PC-3 (cell line): ENCODE results near the gene RRAS. TPM values are rescaled to one million over a fixed set of nuclear protein-coding genes. Genes with fewer than 3 reads are reported as not detected.

Source experiments
- ATAC-seq: fragments of 200-7000 bp; cut with Tn5 transposase; 2 replicates; pipeline ENCODE4 v1.9.1; 2020; ENCODE audit warnings: mild to moderate bottlenecking, moderate library complexity
- BruUV-seq: library from RNA; stranded (reverse); fragments of 400-500 nt; replicated peaks from 2 replicates; lab custom pipeline; 2021; lab: Mats Ljungman, UMichigan
- CTCF ChIA-PET: fragments of 300-600 bp; sonication (Branson Sonifier 250); formaldehyde crosslinking; loops from one replicate; lab custom pipeline; 2022; ENCODE audit warnings: antibody characterized with exemption; lab: Charles Lee
- POLR2A ChIA-PET: fragments of 300-600 bp; sonication (Branson Sonifier 250); formaldehyde crosslinking; loops from one replicate; lab custom pipeline; 2022; ENCODE audit warnings: antibody characterized with exemption; ENCODE audit not compliant: unreplicated experiment; lab: Charles Lee
- DNase-seq: peaks from one replicate; pipeline ENCODE4 v3.0.0-alpha.2; 2015
- H2AFZ ChIP-seq: fragments of 300-600 bp; sonication (generic); 2 replicates; pipeline ENCODE4 v1.6.0; 2016; ENCODE audit warnings: antibody characterized with exemption, low read length
- H3F3A ChIP-seq: fragments of 300-600 bp; sonication (generic); one replicate; pipeline ENCODE4 v1.6.0; 2017; ENCODE audit warnings: antibody characterized with exemption, low read length, control low read depth, mild to moderate bottlenecking; ENCODE audit not compliant: unreplicated experiment
- H3K27ac ChIP-seq: fragments of 300-600 bp; sonication (generic); 2 replicates; pipeline ENCODE4 v1.5.1; 2016; ENCODE audit warnings: mild to moderate bottlenecking, low read length
- H3K27me3 ChIP-seq: fragments of 300-600 bp; sonication (generic); 2 replicates; pipeline ENCODE4 v1.6.1; 2016; ENCODE audit warnings: low read length, mixed read lengths
- H3K36me3 ChIP-seq: fragments of 300-600 bp; sonication (generic); 2 replicates; pipeline ENCODE4 v1.6.1; 2016; ENCODE audit warnings: low read depth, mixed run types, low read length, mixed read lengths
- H3K4me1 ChIP-seq: fragments of 300-600 bp; sonication (generic); 2 replicates; pipeline ENCODE4 v1.5.1; 2016; ENCODE audit warnings: low read length; ENCODE audit not compliant: insufficient read depth
- H3K4me2 ChIP-seq: fragments of 300-600 bp; sonication (generic); 2 replicates; pipeline ENCODE4 v1.6.0; 2016; ENCODE audit warnings: low read length
- H3K4me3 ChIP-seq: fragments of 300-600 bp; sonication (generic); 2 replicates; pipeline ENCODE4 v1.5.1; 2016; ENCODE audit warnings: mild to moderate bottlenecking, low read length, mixed read lengths
- H3K79me2 ChIP-seq: fragments of 300-600 bp; sonication (generic); 2 replicates; pipeline ENCODE4 v1.6.1; 2017; ENCODE audit warnings: low read length, mixed read lengths
- H3K9ac ChIP-seq: fragments of 300-600 bp; sonication (generic); 2 replicates; pipeline ENCODE4 v1.6.0; 2016; ENCODE audit warnings: mild to moderate bottlenecking, low read length
- H3K9me2 ChIP-seq: fragments of 300-600 bp; sonication (generic); replicated peaks from 2 replicates; pipeline ENCODE4 v1.6.1; 2016; ENCODE audit warnings: mixed run types, low read length, mixed read lengths
- H3K9me3 ChIP-seq: fragments of 300-600 bp; sonication (generic); 2 replicates; pipeline ENCODE4 v1.6.1; 2016; ENCODE audit warnings: low read length, mixed read lengths
- H4K20me1 ChIP-seq: fragments of 300-600 bp; sonication (generic); 2 replicates; pipeline ENCODE4 v1.6.1; 2016; ENCODE audit warnings: low read length, mixed read lengths
- CTCF ChIP-seq: fragments of 300-600 bp; sonication (generic); conservative IDR thresholded peaks from 2 replicates; pipeline ENCODE4 v1.5.1; 2017; ENCODE audit warnings: antibody characterized with exemption, low read depth, mild to moderate bottlenecking, low read length
- EZH2 ChIP-seq: fragments of 300-600 bp; sonication (generic); IDR thresholded peaks from one replicate; pipeline ENCODE4 v1.6.1; 2017; ENCODE audit warnings: antibody characterized with exemption, mild to moderate bottlenecking, low read length; ENCODE audit not compliant: unreplicated experiment
- EZH2phosphoT487 ChIP-seq: fragments of 300-600 bp; sonication (generic); IDR thresholded peaks from 2 replicates; pipeline ENCODE4 v1.6.1; 2018; ENCODE audit warnings: mild to moderate bottlenecking, antibody characterized with exemption, low read length, borderline replicate concordance
- intact Hi-C: fragments of 100-400 bp; cut with micrococcal nuclease; formaldehyde crosslinking; loops from 2 replicates; pipeline ENCODE4 v1.9.0; 2023
- total RNA-seq: library from RNA; depleted of rRNA; stranded (reverse); fragments of >200 nt; gene quantifications from 2 replicates; pipeline ENCODE4 v1.2.3, GENCODE V29; 2014

RRAS gene
- total RNA-seq, 1 experiment from 2014 or later, result 32.0 TPM

GRCh38 chr19:49662011-49662410 is 22.1 kb upstream of the RRAS start:
- no peak overlapping the region for H3K9ac ChIP-seq
- H3K79me2 ChIP-seq, result peaks cover 27% of the 10 kb centered on the region
- ChIA-PET CTCF (no interaction called here), POLR2A (no interaction called here)
- intact Hi-C loops, result no loop called here
- H3K36me3 ChIP-seq, result peaks cover 24% of the 10 kb centered on the region
- no peaks in the 10 kb centered on the region for H3F3A ChIP-seq
- H3K27ac ChIP-seq, result no peak overlapping the region
- BruUV-seq, result TSS peak; percentile 10
- no peaks in the 10 kb centered on the region for H3K9me2 ChIP-seq
- no peaks in the 10 kb centered on the region for H3K9me3 ChIP-seq
- no peak overlapping the region for H2AFZ ChIP-seq
- ATAC-seq (no peak), DNase-seq (no peak)
- H3K27me3 ChIP-seq, result no peaks in the 10 kb centered on the region
- H4K20me1 ChIP-seq, result no peaks in the 10 kb centered on the region
- peaks cover 10% of the 10 kb centered on the region for H3K4me1 ChIP-seq
- TF ChIP-seq EZH2phosphoT487 (no peak), CTCF (no peak), EZH2 (no peak)
- H3K4me2 ChIP-seq, result no peak overlapping the region
- H3K4me3 ChIP-seq, result no peak overlapping the region

- Histone ChIP-seq H2AFZ (no peak overlapping the region), H3K27ac (no peak overlapping the region), H4K20me1 (no peaks in the 10 kb centered on the region), H3K4me3 (no peak overlapping the region), H3K9me3 (no peaks in the 10 kb centered on the region), H3K79me2 (peaks cover 13% of the 10 kb centered on the region), H3F3A (no peaks in the 10 kb centered on the region), H3K27me3 (no peaks in the 10 kb centered on the region), H3K9me2 (no peaks in the 10 kb centered on the region), H3K36me3 (peaks cover 37% of the 10 kb centered on the region), H3K4me2 (no peak overlapping the region), H3K4me1 (peaks cover 5% of the 10 kb centered on the region; the same call in 1 of the 2 replicates), H3K9ac (no peak overlapping the region)
- DNase-seq, result no peak
- ATAC-seq, result no peak
- TF ChIP-seq EZH2phosphoT487, result no peak
- no peak for TF ChIP-seq CTCF
- no peak for TF ChIP-seq EZH2
- BruUV-seq, result no TSS peak
- intact Hi-C loops, result no loop called here
- POLR2A ChIA-PET, result interaction anchor here (0.6 kb wide), 1 partner anchor 16 kb away, joined by 7 read pairs; the partner anchor contains the start of gene PRMT1
- CTCF ChIA-PET, result no interaction called here
These were observed 20.5 kb upstream of the RRAS start for GRCh38 chr19:49660338-49660961.
